Activated T-helper 1 cell treated with anti-CD3 and anti-CD28 coated beads, Interleukin-12 subunit alpha, Interleukin-12 subunit beta, Interleukin-2, Interleukin-4 antibody, amounts not matched to agents 30 ng/mL and 10 ng/mL and 1 ng/mL, durations not matched to agents 14 hours and 24 hours and 36 hours (primary cell): ENCODE data around the gene NGDN. TPM values are rescaled to one million over a fixed set of nuclear protein-coding genes. Genes with fewer than 3 reads are reported as not detected.

ENCODE experiments used
- DNase-seq: peaks from one replicate; pipeline ENCODE4 v3.0.0; 2021; ENCODE audit warnings: low spot score
- H3K27ac Mint-ChIP-seq: one replicate; pipeline ENCODE4 v1.8.0; 2021; ENCODE audit warnings: mild to moderate bottlenecking, mixed read lengths
- H3K27me3 Mint-ChIP-seq: one replicate; pipeline ENCODE4 v1.8.0; 2022; ENCODE audit warnings: mild to moderate bottlenecking, moderate library complexity, mixed read lengths; ENCODE audit not compliant: insufficient read depth
- H3K36me3 Mint-ChIP-seq: one replicate; pipeline ENCODE4 v1.8.0; 2021; ENCODE audit warnings: low read depth, mixed read lengths
- H3K4me1 Mint-ChIP-seq: one replicate; pipeline ENCODE4 v1.8.0; 2021; ENCODE audit warnings: low read depth, mixed read lengths
- H3K4me3 Mint-ChIP-seq: one replicate; pipeline ENCODE4 v1.8.0; 2021; ENCODE audit warnings: mild to moderate bottlenecking, moderate library complexity, mixed read lengths
- H3K9me3 Mint-ChIP-seq: one replicate; pipeline ENCODE4 v1.8.0; 2021; ENCODE audit warnings: mixed read lengths
- intact Hi-C: fragments of 100-400 bp; cut with micrococcal nuclease; formaldehyde crosslinking; loops from one replicate; pipeline ENCODE4 v1.15.1; 2024
- total RNA-seq: library from RNA; stranded (reverse); gene quantifications from 2 replicates; pipeline ENCODE4 v1.2.3, GENCODE V29; 2022

The NGDN gene
- total RNA-seq, 1 donor from 2014 or later, result 80.1 TPM

DNA sequence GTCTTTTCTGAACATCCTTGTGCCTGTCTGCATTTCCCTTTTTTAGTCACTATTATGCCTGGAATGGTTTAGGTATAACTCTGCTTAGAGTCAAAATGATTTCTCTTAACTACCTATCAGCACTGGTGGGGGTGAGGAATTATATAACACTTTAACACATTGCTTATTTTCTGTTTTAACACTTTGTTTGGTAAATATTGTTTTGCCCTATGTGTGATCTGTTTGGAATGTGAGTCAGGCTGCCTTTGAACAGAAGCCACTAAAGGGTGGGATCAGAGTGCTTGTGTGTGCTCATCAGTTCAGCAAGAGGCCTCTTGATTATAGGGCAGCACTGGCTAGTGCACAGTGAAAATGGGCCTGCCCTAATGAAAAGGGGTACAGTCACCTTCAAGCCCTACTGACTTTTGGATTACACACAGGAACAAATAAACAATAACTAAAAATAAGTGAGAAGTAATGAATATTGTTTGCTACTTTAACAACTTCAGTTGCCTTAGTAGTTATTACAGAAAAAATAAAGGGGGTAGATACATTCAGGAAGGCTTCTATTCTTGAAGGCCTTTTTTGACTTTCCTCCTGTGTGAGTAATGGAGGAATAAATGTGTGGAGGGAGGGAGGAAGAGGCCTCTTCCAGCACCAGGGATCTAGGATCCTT lies 23.2 kb downstream of the NGDN start:
- Mint-ChIP-seq H3K27ac (no peak overlapping the region), H3K4me3 (no peak overlapping the region), H3K4me1 (no peaks in the 10 kb centered on the region), H3K9me3 (no peaks in the 10 kb centered on the region), H3K27me3 (no peaks in the 10 kb centered on the region), H3K36me3 (no peaks in the 10 kb centered on the region)
- no peak for DNase-seq
- intact Hi-C loops, result no loop called here

DNA sequence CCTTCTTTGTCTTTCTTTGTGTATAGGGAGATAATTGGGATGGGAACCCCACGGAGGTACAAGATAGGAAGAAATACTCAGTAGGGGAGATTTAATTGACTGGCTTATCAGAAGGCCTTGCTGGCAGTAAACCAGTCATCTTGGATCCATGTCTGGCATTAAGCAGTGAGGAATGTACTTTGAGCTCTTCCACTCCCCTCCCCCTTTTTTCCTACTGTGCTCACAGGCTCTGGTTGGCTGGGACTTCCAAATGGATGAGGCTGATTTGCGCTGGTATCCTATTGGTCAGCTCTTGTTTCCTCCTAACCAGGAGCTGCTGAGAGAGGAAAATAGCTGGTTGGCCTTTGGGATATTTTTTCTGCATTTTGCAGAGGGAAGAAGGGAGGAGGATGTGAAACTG lies 24.7 kb downstream of the NGDN start:
- no peak for DNase-seq
- no peaks in the 10 kb centered on the region for H3K9me3 Mint-ChIP-seq
- H3K4me1 Mint-ChIP-seq, result no peaks in the 10 kb centered on the region
- no peaks in the 10 kb centered on the region for H3K27me3 Mint-ChIP-seq
- no peak overlapping the region for H3K27ac Mint-ChIP-seq
- intact Hi-C loops, result no loop called here
- H3K36me3 Mint-ChIP-seq, result no peaks in the 10 kb centered on the region
- H3K4me3 Mint-ChIP-seq, result no peak overlapping the region

DNA sequence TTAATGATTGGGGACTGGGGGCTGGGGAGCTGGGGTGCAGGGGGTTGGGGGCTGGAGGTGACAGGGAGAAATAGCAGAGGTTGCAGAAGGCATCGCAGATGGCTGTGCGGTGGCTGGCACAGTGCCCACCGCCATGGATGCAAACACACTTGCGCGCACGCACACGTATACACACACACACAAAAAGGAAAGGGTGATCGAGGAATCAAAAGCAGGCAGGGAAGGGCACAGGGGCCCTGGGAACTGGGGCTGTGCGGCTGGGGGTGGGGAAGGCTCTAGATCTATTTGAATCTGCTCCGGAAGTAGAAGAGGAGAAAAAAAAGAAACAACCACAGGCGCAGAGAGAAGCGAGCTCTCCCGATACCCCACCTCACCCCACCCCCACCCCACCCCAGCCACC lies 42.7 kb downstream of the NGDN start:
- H3K27ac Mint-ChIP-seq, result no peak overlapping the region
- no peaks in the 10 kb centered on the region for H3K36me3 Mint-ChIP-seq
- intact Hi-C loops, result no loop called here
- no peaks in the 10 kb centered on the region for H3K9me3 Mint-ChIP-seq
- DNase-seq, result no peak
- H3K27me3 Mint-ChIP-seq, result no peaks in the 10 kb centered on the region
- no peaks in the 10 kb centered on the region for H3K4me1 Mint-ChIP-seq
- H3K4me3 Mint-ChIP-seq, result peak overlapping the region; percentile 28

DNA sequence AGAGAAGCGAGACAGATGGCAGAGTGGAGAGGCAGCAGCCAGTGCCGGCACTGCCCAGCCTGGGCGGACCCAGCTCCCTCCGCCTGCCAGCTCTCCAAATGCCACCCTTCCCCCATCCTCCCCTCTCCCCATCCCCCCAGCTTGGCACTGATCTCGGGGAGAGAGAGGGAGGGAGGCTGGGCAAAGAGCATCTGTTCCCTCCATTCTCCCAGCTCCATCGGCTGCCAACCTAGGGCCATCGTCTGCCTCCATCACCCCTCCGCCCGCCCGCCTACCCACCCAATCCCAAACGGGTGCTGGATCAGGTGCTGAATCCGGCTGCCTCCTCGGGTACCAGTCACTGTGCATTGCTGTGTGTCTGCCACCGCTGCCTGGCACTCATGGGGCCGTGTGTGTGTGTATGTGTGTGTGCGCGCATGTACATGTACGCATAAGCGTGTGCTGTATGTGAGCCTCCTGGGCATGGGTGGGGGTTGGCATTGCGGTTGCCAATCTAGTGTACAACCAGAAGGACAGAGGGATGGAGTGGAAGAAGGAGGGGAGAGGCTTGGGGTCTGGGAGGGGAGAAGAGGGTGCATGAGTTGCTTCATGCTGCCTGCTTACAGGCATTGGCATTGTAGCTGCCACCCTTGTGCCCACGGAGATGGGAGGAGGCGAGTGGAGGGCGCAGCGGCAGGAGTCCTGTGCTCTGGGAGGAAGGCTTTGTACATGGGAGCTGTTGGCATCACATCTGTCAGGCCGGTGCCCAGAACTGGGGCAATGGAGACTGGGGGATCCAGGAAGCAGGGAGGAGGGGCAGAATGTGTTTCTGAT lies 43.7 kb downstream of the NGDN start:
- no peak overlapping the region for H3K27ac Mint-ChIP-seq
- peaks cover 3% of the 10 kb centered on the region for H3K27me3 Mint-ChIP-seq
- intact Hi-C loops, result no loop called here
- H3K9me3 Mint-ChIP-seq, result no peaks in the 10 kb centered on the region
- no peaks in the 10 kb centered on the region for H3K36me3 Mint-ChIP-seq
- H3K4me3 Mint-ChIP-seq, result no peak overlapping the region
- no peaks in the 10 kb centered on the region for H3K4me1 Mint-ChIP-seq
- DNase-seq, result no peak

DNA sequence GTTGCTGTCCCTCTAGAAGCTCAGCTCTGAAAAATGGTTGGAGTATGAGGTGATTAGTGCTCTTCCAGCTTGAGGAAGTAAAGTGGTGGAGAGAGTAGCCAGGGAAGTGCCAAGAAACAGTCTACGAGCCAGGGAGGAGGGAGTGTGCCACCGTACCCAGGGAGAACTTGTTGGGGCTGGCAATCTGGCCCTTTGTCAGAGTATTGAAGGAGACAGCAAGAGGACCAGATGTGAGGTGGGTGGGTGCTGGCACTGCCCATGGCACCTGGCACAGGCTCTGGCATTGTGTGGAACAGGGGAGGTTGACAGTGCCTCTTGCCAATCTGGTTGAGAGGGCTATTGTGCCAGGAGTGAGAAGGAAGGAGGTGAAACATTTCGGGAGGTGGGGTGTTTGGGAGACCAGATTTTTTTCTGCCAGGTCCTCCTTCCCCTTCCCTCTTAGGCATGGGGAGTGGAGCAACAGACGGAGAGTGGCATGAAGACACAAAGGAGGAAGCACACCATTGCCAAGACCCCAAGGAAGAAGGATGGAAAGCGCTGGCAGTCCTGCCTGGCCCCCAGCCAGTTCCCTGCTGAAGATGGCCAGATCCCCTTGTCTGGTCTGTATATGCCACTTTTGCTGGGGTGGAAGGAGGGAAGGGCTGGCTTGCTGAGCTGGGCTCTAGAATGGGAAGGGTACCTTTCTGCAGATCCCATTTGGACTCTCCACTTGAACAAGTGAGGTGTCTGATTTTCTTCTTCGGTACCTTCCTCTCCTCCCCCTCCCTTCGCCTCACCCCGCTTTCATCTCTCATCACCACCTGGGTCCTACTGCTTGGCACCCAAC lies 44.5 kb downstream of the NGDN start:
- H3K4me1 Mint-ChIP-seq, result no peaks in the 10 kb centered on the region
- no peaks in the 10 kb centered on the region for H3K36me3 Mint-ChIP-seq
- no peak overlapping the region for H3K27ac Mint-ChIP-seq
- H3K9me3 Mint-ChIP-seq, result no peaks in the 10 kb centered on the region
- no peak for DNase-seq
- H3K27me3 Mint-ChIP-seq, result peaks cover 3% of the 10 kb centered on the region
- intact Hi-C loops, result no loop called here
- H3K4me3 Mint-ChIP-seq, result no peak overlapping the region

DNA sequence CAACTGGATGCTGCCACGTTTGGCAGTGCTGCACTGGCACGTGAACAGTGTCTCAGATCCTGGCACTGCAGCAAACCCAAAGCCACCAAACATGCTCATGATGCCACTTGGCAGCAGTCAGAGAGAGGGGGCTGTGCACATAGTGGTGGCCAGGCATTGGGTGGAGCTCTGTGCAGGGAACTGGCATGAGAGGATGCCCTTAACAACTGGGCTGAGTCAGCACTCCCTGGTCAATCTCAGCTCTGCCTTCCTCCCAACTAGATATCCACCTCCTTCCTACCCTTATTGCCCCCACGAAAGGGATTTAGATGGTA lies 45.1 kb downstream of the NGDN start:
- DNase-seq, result no peak
- Mint-ChIP-seq H3K4me1 (no peaks in the 10 kb centered on the region), H3K4me3 (no peak overlapping the region), H3K9me3 (no peaks in the 10 kb centered on the region), H3K27me3 (peaks cover 3% of the 10 kb centered on the region), H3K27ac (no peak overlapping the region), H3K36me3 (no peaks in the 10 kb centered on the region)
- intact Hi-C loops, result no loop called here

DNA sequence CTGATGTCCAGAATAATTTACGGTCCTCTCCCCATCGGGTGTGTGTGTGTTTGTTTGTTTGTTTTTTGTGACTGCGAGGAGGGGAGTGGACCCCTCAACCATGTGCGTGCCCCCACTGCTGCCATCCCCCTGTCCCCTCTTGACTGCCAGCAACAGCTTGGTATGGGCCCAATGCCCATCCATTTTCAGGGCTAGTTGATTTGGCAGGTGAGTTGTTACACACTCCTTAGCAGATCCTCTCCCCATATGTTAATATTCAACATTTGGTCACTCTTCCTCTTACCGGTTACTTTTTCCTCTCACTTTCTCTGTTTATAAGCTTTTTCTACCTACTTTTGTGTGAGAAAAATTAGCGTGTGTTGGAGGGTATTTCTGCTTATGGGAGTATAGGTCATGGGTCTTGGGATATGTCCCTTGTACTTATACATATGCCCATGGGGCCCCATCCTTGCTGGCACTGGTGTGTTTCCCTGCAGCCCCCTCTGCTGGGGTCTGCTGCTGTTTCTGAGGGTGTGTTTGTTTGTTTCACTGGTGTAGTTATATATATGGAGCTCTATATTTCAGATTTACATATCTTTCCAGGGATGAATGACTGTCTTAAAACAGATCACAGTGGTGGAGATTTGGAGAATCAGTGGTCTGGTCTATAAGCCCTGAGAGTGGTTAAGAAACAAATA lies 48.3 kb downstream of the NGDN start:
- Mint-ChIP-seq H3K36me3 (no peaks in the 10 kb centered on the region), H3K4me1 (no peaks in the 10 kb centered on the region)

DNA sequence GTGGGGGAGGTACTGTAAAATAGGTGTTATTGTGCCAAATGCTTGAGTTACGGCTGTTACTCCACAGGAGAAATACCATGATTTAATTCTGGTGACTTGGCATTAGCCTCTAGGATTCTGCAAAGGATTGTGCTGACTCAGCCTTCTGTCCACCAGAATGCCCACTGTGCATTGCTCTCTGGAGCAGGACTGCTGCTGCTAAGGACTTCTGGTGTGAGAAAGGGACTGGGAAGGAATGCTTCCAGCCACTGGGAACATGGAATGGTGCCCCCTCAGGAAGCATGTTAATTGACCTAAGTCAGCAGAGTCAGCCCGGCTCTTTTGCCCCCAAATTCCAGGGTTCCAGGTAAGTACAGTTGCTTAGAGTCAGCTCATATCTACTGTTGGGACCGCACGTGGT lies 49.2 kb downstream of the NGDN start:
- Mint-ChIP-seq H3K9me3 (no peaks in the 10 kb centered on the region), H3K4me3 (no peak overlapping the region), H3K27me3 (peaks cover 3% of the 10 kb centered on the region)

More for the DNA sequence above, 48.3 kb downstream of the NGDN start:
- Mint-ChIP-seq H3K9me3 (no peaks in the 10 kb centered on the region), H3K27me3 (peaks cover 3% of the 10 kb centered on the region), H3K4me3 (no peak overlapping the region), H3K27ac (no peak overlapping the region)
- intact Hi-C loops, result no loop called here
- DNase-seq, result no peak

DNA sequence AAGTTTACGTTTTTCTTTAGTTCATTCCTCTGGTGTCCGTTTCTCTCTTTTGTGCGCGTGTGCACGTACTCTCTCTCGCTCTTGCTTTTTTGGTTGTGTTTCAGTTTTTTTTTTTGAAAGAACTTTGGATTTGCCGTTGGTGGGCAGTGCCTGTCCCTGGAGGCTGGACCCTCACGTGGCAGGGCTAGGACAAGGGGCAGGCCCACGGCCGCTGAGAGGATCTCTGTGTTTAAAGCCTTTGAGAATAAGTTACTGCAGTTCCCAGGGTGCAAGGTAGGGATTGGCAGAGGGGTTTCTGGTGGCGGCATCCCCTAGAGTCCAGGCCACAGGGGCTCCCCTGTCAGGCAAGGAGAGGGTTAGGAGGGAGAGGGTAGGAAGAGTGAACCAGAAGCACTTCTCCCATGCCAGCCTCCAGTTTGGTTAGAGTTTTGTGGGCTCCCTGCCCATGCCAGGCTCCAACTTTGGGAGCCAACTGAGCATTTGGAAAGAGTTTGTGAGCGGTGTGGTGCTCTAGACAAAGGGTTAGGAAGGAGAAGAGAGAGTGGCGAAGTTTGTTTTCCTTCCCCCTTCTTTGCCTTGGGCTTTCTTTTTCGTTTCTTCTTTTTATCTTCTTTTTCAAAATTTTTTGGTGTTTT lies 51.5 kb downstream of the NGDN start:
- Mint-ChIP-seq H3K36me3 (no peaks in the 10 kb centered on the region), H3K27me3 (peaks cover 3% of the 10 kb centered on the region), H3K4me1 (no peaks in the 10 kb centered on the region), H3K4me3 (no peak overlapping the region), H3K9me3 (no peaks in the 10 kb centered on the region), H3K27ac (no peak overlapping the region)
- no peak for DNase-seq
- intact Hi-C loops, result no loop called here

More for the DNA sequence above, 49.2 kb downstream of the NGDN start:
- intact Hi-C loops, result no loop called here
- Mint-ChIP-seq H3K36me3 (no peaks in the 10 kb centered on the region), H3K27ac (no peak overlapping the region), H3K4me1 (no peaks in the 10 kb centered on the region)
- DNase-seq, result no peak

DNA sequence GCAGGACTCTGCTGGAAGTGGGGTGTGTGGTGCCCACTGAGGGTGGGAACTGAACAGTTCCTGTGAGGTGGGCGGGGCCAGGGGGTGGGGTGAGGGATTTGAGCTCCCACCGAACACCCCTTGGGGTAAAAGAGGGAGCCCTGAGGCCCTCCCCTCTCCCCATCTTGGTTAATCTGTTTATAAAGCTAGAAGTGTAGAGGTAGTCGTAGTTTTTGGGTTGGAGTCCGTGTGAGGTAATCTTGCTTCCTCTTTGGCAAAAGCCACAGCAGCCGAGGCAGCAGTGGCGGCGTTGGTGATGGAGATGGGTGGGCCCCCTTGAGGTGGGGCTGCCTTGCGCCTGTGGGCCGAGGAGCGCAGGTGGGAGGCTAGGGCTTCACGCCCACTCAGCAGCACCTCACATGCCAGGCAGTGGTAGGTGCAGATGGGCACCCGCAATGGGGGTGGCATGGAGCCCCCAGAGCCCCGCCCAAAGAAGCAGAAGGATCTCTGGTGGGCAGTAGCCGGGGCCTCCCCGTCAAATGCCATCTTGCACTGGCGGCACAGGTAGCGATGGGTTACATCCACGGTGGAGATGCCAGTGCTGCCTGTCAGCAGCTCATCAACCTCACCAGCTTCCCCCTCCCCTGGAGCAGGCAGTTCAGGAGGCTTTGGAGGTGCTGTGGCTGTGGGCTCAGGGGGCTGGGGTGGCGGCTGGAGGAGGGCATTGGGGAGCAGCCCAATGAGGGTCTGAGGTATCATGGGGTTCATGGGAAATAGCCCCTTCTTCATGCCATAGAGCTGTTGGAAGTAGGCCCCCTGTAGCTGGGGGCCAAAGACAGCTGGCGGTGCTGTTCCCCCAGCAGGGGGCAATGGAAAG lies 52.5 kb downstream of the NGDN start:
- Mint-ChIP-seq H3K4me3 (no peak overlapping the region), H3K9me3 (no peaks in the 10 kb centered on the region), H3K27me3 (peaks cover 3% of the 10 kb centered on the region), H3K4me1 (no peaks in the 10 kb centered on the region), H3K36me3 (no peaks in the 10 kb centered on the region), H3K27ac (no peak overlapping the region)
- intact Hi-C loops, result no loop called here
- DNase-seq, result no peak

DNA sequence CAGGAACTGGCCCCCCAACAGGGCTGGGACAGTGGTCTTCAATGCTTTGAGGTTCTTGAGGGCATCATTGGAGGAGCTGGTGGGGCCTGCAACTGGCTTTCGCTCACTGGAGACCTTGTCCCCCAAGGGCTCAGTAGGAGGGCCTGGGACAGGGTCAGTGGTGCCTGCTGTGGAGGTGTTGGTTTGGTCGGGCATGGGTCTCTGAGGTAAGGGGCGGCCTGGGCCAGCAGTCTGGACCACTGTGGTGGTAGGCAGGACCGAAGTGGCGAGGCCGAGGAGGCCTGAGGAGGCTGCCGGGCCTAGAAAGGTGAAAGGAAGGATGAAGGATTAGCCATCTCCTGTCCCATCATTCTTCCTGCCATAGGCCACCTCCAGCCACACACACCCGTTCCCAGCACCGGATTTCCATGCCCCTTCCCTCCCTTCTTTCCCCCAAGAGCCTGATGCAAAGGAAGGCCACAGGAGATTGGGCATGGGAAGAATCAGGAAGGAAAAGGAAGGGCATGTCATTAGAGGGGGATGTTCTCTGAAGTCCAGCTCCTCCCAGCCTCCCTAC lies 53.2 kb downstream of the NGDN start:
- no peak for DNase-seq
- H3K36me3 Mint-ChIP-seq, result no peaks in the 10 kb centered on the region
- H3K27me3 Mint-ChIP-seq, result no peaks in the 10 kb centered on the region
- H3K4me3 Mint-ChIP-seq, result no peak overlapping the region
- no peaks in the 10 kb centered on the region for H3K9me3 Mint-ChIP-seq
- intact Hi-C loops, result no loop called here
- H3K27ac Mint-ChIP-seq, result no peak overlapping the region
- no peaks in the 10 kb centered on the region for H3K4me1 Mint-ChIP-seq
